NCI-H2029 (cell line): ENCODE data around the gene SPTLC1.
"Not testable (repeated sequence)": the region's sequence is repeated elsewhere in the genome, so short reads cannot be mapped to it uniquely, and the experiment has no call there.

ENCODE experiments used
- DNase-seq: peaks from one replicate; lab custom pipeline; 2025; lab: John Stamatoyannopoulos, UW

Gene SPTLC1

GRCh38 chr9:92030367-92030766, 84.8 kb downstream of the SPTLC1 start:
- DNase-seq: no peak

DNA sequence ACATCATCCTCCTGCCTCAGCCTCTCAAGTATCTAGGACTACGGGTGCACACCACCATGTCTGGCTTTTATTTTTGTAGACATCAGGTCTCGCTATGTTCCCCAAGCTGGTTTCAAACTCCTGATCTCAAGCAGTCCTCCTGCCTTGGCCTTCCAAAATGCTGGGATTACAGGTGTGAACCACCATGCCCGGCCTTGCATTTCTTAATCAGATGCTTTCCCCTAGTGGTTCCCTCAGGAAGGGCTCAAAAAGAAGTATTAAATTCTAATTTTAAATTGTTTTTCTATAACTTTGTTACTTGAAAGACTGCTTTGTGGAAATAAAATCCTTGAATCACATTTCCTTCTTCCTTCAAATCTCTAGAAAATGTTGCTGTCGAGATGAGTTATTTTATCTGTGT, 85.7 kb downstream of the SPTLC1 start:
- DNase-seq: no peak

DNA sequence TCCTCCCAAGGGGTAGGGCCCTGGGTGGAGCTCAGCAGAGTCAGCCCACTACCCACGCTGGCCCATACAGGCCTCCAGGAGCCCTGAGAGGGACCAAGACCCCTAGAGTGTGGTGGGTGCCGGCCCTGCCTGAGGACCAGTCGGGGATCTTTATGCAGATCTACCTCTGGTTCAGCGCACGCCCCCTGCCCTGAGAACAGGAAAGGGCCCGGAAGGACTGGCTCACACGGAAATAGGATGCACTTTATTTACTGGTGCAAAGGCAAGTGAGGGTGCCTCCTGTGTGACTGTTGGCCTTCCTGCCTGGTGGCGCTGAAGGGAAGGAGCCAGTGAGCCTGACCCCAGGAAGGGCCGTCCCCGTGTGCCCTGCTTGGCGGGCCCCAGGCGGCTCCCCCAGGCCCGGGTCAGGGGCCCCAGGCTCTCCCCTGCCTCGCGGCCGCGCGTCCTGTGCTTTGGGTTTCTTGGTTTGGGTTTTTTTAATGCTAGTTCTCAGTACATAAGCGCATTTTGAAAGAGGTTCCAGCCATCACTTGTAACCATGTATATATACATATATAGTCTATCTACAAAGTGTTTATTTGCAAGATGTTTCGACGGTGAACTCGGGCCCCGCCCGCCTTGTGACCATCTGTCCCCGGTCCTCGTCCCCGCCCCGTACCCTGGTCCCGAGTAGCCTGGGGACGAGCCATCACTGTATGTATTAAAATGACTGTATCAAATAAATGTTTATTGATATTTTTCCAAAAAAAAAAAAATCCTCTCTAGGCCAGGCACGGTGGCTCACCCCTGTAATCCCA, 88.8 kb downstream of the SPTLC1 start:
- no peak for DNase-seq

DNA sequence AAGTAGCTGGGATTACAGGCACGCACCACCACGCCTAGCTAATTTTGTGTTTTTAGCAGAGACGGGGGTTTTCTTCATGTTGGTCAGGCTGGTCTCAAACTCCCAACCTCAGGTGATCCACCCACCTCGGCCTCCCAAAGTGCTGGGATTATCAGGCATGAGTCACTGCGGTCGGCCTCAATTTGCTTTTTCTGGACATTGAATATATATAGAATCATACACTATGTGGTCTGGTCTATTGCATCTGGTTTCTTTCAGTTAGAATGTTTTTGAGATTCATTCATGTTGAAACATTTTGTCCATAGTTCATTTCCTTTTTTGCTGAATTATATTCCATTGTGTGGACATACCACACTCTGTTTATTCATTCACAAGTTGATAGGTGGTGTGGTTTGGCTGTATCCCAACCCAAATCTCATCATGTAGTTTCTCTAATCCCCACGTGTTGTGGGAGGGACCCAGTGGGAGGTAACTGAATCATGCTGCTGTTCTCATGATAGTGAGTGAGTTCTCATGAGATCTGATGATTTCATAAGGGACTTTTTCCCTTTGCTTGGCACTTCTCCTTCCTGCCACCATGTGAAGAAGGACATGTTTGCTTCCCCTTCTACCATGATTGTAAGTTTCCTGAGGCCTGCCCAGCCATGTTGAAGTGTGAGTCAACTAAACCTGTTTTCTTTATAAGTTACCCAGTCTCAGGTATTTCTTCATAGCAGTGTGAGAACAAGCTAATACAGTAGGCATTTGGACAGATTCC, 93.2 kb downstream of the SPTLC1 start:
- DNase-seq: peak; percentile 21

- no peak for DNase-seq
Measured at GRCh38 chr9:92019658-92020057, 95.6 kb downstream of the SPTLC1 start.

- no peak for DNase-seq
Measured at GRCh38 chr9:92010705-92011536, 104.3 kb downstream of the SPTLC1 start.

DNA sequence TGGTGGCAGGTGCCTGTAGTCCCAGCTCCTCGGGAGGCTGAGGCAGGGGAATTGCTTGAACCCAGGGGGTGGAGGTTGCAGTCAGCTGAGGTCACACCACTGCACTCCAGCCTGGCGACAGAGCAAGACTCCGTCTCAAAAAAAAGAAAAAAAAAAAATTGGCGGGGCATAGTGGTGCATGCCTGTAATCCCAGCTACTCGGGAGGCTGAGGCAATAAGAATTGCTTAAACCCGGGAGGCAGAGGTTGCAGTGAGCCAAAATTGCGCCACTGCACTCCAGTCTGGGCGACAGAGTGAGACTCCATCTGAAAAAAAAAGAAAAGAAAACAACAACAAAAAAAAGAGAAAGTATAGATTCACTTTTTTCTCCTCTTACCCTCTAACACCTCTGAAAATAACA, 105.0 kb downstream of the SPTLC1 start:
- not testable (repeated sequence) for DNase-seq

DNA sequence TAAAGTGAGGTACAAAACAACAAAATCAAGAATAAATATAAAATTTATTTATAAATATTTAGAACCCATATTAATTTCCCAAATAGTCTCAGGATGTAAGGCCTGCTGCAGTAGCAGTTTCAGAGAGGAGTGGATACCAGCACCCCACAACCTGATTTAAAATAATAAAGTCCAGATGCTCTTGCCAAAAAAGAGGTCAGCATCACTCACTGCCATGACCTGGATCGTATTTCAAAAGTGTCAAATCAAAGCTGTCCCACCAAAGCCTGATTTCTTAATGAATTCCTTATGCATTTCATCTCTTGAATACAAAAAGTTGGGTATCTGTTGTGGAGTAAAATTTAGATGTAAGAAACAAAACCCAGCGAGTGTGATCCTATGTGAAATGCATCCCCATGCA, 107.2 kb downstream of the SPTLC1 start:
- no peak for DNase-seq

GRCh38 chr9:92004045-92004392, 111.2 kb downstream of the SPTLC1 start:
- no peak for DNase-seq

GRCh38 chr9:92003308-92004044, 111.7 kb downstream of the SPTLC1 start:
- no peak for DNase-seq

- not testable (repeated sequence) for DNase-seq
Measured at GRCh38 chr9:92001948-92002347, 113.3 kb downstream of the SPTLC1 start.

GRCh38 chr9:92001244-92001643, 114.0 kb downstream of the SPTLC1 start:
- DNase-seq: no peak

- no peak for DNase-seq
Measured at GRCh38 chr9:91995000-91995655, 120.1 kb downstream of the SPTLC1 start.

DNA sequence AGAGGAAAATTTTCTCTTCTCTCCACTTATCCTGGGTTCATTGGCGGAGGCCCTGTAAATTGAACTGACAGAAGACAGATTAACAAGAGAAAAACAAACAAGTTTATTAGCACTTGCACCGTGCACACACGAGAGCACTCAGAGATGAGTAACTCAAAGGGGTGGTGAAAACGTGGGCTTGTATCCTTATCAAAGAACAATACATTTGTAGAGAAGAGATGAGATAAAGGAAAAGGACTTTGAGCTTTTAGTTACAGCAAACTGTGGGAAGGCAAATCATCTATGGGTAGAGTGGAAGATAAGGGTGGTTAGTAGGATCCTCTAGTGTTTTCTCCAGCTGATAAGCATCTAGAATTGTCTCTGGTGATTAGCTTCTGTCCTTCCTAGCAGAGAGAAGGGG, 120.8 kb downstream of the SPTLC1 start:
- DNase-seq: peak; percentile 60

DNA sequence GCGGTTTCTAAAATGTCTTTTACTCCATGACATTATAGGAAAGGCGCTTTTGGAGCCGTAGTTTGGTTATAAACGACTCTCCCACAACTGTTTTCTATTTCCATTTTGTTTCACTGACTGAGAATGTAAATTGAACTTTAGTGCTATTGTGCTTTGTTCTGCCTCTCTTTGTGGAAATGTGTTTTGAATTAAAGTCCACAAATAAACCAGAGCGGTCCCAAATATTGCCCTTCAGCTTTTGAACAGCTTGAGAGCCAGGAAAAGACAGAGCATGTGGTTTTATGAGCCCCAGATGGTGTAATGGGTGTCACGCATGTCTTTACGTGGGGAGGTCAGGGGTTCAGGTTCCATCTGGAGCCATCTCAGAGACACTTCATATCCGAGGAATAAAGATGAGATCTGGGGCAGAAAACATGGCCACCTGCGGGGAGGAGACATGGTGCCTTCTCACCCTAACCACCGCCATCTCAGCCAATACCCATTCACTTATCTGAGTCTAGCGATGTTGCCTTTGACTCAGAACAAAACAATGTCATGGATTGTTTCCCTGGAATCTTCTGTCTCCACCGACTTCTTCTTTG, 122.7 kb downstream of the SPTLC1 start:
- no peak for DNase-seq

- no peak for DNase-seq
Measured at GRCh38 chr9:91991721-91992341, 123.4 kb downstream of the SPTLC1 start.

DNA sequence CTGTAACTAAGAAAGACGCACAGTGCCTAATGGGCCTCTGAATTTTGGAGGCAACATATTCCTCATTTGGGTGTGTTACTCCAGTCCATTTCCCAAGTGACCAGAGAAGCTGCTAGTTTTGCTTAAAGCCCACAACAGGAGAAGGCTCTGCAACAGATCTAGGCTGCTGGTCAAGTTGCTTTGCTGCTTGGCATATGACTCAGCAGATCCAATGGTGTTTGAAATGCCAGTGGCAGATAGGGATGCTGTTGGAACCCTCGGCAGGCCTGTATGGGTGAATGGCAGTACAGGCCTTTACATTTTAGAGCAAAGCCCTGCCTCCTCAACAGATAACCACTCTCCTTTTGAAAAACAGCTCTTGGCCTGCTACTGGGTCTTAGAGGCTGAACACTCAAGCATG, 129.0 kb downstream of the SPTLC1 start:
- no peak for DNase-seq

DNA sequence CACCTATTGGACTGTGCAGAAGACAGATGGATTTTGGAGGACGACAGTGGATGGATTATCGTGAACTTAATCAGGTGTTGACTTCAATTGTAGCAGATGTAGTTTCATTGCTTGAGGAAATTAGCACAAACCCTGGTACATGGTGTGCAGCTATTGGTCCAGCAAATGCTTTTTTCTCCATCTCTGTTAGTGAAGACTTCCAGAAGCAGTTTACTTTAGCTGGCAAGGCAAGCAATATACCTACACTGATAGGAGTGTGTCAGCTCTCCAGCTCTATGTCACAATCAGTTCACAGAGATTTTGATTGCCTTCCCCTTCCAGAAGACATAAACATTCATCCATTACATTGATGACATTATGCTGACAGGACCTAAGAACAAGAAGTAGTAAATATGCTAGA, 129.5 kb downstream of the SPTLC1 start:
- no peak for DNase-seq
